ENCODE results near the gene FOXP1. TPM values are rescaled to one million over a fixed set of nuclear protein-coding genes. Genes with fewer than 3 reads are reported as not detected.

FOXP1 gene
- total and polyA plus RNA-seq, 2 of the 8 experiments (the other 6 are each of a cell fraction or from before 2014, with no cell fraction given) = 13.9 to 25.4 TPM

DNA sequence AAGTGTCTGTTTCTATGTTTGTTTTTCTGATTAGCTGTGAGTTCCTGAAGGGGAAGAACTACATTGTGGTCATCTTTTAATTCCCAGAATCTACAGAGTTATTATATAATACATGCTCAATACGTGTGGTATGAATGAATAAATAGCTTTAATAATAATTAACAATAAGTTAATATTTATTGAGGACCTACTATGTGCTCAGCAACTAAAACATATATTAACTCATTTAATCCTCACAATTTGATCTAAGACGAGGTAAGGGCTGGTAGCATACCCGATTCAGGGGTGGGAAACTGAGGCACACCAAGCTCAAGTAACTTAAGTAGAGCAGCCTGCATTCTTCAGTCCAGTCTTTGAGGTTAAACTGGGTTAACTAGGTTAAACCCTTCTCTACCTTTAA is 553.8 kb downstream of the FOXP1 start:
- no peak overlapping the region for H4K91ac ChIP-seq (replicated peaks; ENCODE audit: insufficient read length, low read length)
- H3K56ac ChIP-seq (replicated peaks; ENCODE audit: insufficient read length, low read depth, low read length) = no peak overlapping the region
- H3K36me3 ChIP-seq (ENCODE audit: control insufficient read depth in 2 of 4, insufficient read depth in 4 of 4, low read length in 3 of 4) = peaks cover 0 to 3% (median 0%) of the 10 kb centered on the region in 4 experiments; a peak in 1 of 8 replicates
- no peak overlapping the region for H3K4ac ChIP-seq (replicated peaks; ENCODE audit: insufficient read length, low read depth, low read length)
- FAIRE-seq (no peak), DNase-seq (ENCODE audit: low read depth in 1 of 2, low spot score in 2 of 2) (no peak)
- no peak overlapping the region for H3K14ac ChIP-seq (ENCODE audit: insufficient read length)
- H3K27me3 ChIP-seq (replicated peaks in 1 of 4; ENCODE audit: control insufficient read depth in 3 of 4, extremely low read depth in 1 of 4, insufficient read depth in 3 of 4, low read length in 3 of 4) = no peaks in the 10 kb centered on the region; a peak in 1 of 7 replicates
- no peak overlapping the region for H2BK12ac ChIP-seq (ENCODE audit: low read depth, low read length)
- no peak overlapping the region for H3K18ac ChIP-seq (ENCODE audit: extremely low read depth, low read length)
- no peaks in the 10 kb centered on the region for H3K79me1 ChIP-seq (ENCODE audit: low read depth, low read length)
- H3K23ac ChIP-seq (ENCODE audit: insufficient read length) = no peak overlapping the region
- no peak overlapping the region for H2AFZ ChIP-seq (ENCODE audit: low read length)
- H3K4me1 ChIP-seq (replicated peaks in 1 of 4; ENCODE audit: control insufficient read depth in 3 of 4, insufficient read depth in 4 of 4, low read length in 3 of 4) = peaks cover 1 to 11% (median 6%) of the 10 kb centered on the region in 4 experiments; a peak in 5 of 7 replicates
- H3K79me2 ChIP-seq (ENCODE audit: control insufficient read depth in 1 of 2, insufficient read depth in 2 of 2, low read length in 2 of 2) = no peaks in the 10 kb centered on the region
- no peak overlapping the region for H4K5ac ChIP-seq (ENCODE audit: insufficient read length, low read depth, low read length)
- WGBS, 2 experiments (ENCODE audit: extremely low coverage in 1 of 2, insufficient coverage in 1 of 2, insufficient read length in 1 of 2, insufficient replicate concordance in 2 of 2, low coverage in 1 of 2, low lambda C conversion rate in 2 of 2, missing lambda C conversion rate in 1 of 2) = 90% methylated on average over 3 of the region's 3 CpGs; no CpG with 5 or more reads in 1 of the 2 experiments
- H3K4me3 ChIP-seq (ENCODE audit: extremely low read depth in 1 of 4, insufficient read depth in 2 of 4, low read depth in 3 of 4, low read length in 4 of 4) = no peak overlapping the region
- H3K9ac ChIP-seq (replicated peaks in 1 of 4; ENCODE audit: extremely low read depth in 1 of 4, low read depth in 3 of 4, low read length in 3 of 4) = no peak overlapping the region
- H4K8ac ChIP-seq (ENCODE audit: extremely low read depth, insufficient read depth, low read length) = no peak overlapping the region
- H3K23me2 ChIP-seq (ENCODE audit: low read depth, low read length) = no peaks in the 10 kb centered on the region
- no peak overlapping the region for H2BK20ac ChIP-seq (ENCODE audit: low read length)
- no peaks in the 10 kb centered on the region for H3K9me3 ChIP-seq (ENCODE audit: insufficient read depth in 2 of 2, low read depth in 1 of 2, low read length in 1 of 2)
- no peak overlapping the region for H2BK5ac ChIP-seq (ENCODE audit: low read depth, low read length)
- POLR2A ChIA-PET (ENCODE audit: partially characterized antibody) = no interaction called here
- no peak overlapping the region for H2BK15ac ChIP-seq (ENCODE audit: low read length)
- H4K20me1 ChIP-seq (replicated peaks in 1 of 2; ENCODE audit: control insufficient read depth in 1 of 2, insufficient read depth in 2 of 2, low read length in 2 of 2) = peaks cover 0 to 4% of the 10 kb centered on the region in 2 experiments
- H2BK120ac ChIP-seq (replicated peaks; ENCODE audit: low read depth, low read length) = no peak overlapping the region
- CTCF ChIA-PET (ENCODE audit: partially characterized antibody) = interaction anchor here (0.5 to 1.1 kb wide), 3 partner anchors 8 to 149 kb away, joined by 3 to 4 read pairs (median 3); no protein-coding TSS in a partner anchor
- no peak overlapping the region for H3K27ac ChIP-seq (ENCODE audit: low read depth, low read length)
- H3K4me2 ChIP-seq (ENCODE audit: insufficient read depth in 1 of 2, low read depth in 2 of 2, low read length in 2 of 2) = no peak overlapping the region
- no peak overlapping the region for H2AK5ac ChIP-seq (ENCODE audit: low read depth, low read length)
- no peak for TF ChIP-seq SP4 (IDR thresholded peaks at IDR 0.05; ENCODE audit: low read length)
- TF ChIP-seq MAFK (IDR thresholded peaks at IDR 0.05; ENCODE audit: low read depth, low read length) = no peak
- TF ChIP-seq CHD1 (IDR thresholded peaks at IDR 0.05; ENCODE audit: low read depth, low read length) = no peak
- TF ChIP-seq KDM4A (IDR thresholded peaks at IDR 0.05; ENCODE audit: low read depth, low read length, severe bottlenecking) = no peak
- TF ChIP-seq TAF7 (optimal IDR thresholded peaks at IDR 0.05; ENCODE audit: borderline replicate concordance, low read depth, low read length) = no peak
- no peak for TF ChIP-seq SIRT6 (IDR thresholded peaks at IDR 0.05; ENCODE audit: low read length)
- TF ChIP-seq, protein P1, sequence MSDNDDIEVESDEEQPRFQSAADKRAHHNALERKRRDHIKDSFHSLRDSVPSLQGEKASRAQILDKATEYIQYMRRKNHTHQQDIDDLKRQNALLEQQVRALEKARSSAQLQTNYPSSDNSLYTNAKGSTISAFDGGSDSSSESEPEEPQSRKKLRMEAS (IDR thresholded peaks at IDR 0.05) = no peak
- TF ChIP-seq GABPA (IDR thresholded peaks at IDR 0.05; ENCODE audit: borderline replicate concordance, insufficient read depth, low read length) = no peak
- TF ChIP-seq TBP (IDR thresholded peaks at IDR 0.05; ENCODE audit: low read depth, low read length) = no peak
- no peak for TF ChIP-seq JUN (IDR thresholded peaks at IDR 0.05; ENCODE audit: low read depth, low read length)
- TF ChIP-seq RBBP5 (IDR thresholded peaks at IDR 0.05; ENCODE audit: borderline replicate concordance, low read depth, low read length) = no peak
- TF ChIP-seq, protein P2, sequence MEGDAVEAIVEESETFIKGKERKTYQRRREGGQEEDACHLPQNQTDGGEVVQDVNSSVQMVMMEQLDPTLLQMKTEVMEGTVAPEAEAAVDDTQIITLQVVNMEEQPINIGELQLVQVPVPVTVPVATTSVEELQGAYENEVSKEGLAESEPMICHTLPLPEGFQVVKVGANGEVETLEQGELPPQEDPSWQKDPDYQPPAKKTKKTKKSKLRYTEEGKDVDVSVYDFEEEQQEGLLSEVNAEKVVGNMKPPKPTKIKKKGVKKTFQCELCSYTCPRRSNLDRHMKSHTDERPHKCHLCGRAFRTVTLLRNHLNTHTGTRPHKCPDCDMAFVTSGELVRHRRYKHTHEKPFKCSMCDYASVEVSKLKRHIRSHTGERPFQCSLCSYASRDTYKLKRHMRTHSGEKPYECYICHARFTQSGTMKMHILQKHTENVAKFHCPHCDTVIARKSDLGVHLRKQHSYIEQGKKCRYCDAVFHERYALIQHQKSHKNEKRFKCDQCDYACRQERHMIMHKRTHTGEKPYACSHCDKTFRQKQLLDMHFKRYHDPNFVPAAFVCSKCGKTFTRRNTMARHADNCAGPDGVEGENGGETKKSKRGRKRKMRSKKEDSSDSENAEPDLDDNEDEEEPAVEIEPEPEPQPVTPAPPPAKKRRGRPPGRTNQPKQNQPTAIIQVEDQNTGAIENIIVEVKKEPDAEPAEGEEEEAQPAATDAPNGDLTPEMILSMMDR (IDR thresholded peaks at IDR 0.05; ENCODE audit: control extremely low read depth in 1 of 3, insufficient read depth in 1 of 3, low read depth in 1 of 3, low read length in 3 of 3) = no peak

All from H1 (cell line).